Central memory CD4-positive, alpha-beta T cell (primary cell): ENCODE data around the gene NPHP4.
"Not testable (repeated sequence)": the region's sequence is repeated elsewhere in the genome, so short reads cannot be mapped to it uniquely, and the experiment has no call there.

Experiments
- DNase-seq: peaks from one replicate; pipeline ENCODE4 v3.0.0; 2022

The NPHP4 gene

GRCh38 chr1:5874416-5875110 is 117.7 kb downstream of the NPHP4 start:
- no peak for DNase-seq

GRCh38 chr1:5873556-5873955 is 118.7 kb downstream of the NPHP4 start:
- no peak for DNase-seq

DNA sequence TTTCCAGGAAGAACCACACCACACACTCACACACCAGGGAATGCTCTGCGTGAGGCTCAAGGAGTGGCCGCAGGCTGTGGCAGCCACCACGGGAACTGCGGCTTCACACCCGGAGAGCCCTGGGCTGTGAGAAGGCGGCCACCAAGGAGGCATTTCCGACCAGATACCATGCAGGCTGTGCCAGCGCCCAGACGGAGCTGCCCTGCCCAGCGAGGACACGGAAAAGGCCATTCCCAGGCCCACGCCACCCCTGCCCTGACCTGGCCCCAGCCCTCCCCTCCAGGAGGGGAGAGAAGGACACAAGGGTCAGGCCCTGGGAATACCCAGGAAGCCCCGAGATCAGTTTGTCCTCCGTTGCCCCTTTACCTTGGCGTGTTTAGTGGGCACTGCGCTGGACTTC is 119.3 kb downstream of the NPHP4 start:
- no peak for DNase-seq

GRCh38 chr1:5868931-5869500 is 123.2 kb downstream of the NPHP4 start:
- DNase-seq, result no peak

DNA sequence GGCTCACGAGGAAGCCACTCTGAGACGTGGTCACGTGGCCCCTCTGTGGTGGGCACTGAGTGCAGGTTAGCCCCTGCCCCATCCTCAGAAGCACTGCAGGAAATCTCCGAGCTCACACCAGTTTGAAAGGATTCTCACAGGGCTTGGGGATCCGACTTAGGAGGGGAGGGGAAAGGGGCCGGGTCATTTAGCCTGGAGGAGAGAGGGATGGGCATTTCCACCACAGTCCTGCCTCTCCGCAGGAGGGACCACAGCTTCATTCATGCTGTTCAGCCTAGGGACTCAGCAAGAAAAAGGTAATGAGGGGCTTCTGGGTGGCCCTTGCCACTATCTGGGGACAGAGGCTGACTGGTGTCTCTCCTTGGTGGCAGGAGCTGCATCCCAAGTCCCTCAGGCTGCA is 126.5 kb downstream of the NPHP4 start:
- no peak for DNase-seq

GRCh38 chr1:5865056-5865455 is 127.2 kb downstream of the NPHP4 start:
- no peak for DNase-seq

- DNase-seq, result no peak
Observed at GRCh38 chr1:5864256-5864655, 128.0 kb downstream of the NPHP4 start.

DNA sequence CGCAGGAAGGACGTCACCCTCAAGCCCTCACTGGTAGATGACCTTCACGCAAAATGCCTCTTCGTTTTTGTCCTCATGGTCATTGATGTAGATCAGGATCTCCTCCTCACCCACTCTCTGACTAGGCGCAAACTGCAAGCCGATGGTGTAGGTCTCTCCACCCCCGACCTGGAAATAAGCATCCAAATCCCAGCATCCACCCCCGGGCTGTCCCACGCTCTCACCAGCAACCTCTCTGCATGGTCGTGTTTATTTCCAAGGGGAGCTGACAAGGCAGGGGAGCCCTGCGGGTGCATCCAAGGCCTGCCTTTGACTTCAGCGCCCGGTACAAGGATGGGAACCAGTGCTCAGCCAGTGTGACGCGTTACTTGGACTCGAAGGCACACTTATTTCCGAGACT is 129.0 kb downstream of the NPHP4 start:
- DNase-seq, result no peak

DNA sequence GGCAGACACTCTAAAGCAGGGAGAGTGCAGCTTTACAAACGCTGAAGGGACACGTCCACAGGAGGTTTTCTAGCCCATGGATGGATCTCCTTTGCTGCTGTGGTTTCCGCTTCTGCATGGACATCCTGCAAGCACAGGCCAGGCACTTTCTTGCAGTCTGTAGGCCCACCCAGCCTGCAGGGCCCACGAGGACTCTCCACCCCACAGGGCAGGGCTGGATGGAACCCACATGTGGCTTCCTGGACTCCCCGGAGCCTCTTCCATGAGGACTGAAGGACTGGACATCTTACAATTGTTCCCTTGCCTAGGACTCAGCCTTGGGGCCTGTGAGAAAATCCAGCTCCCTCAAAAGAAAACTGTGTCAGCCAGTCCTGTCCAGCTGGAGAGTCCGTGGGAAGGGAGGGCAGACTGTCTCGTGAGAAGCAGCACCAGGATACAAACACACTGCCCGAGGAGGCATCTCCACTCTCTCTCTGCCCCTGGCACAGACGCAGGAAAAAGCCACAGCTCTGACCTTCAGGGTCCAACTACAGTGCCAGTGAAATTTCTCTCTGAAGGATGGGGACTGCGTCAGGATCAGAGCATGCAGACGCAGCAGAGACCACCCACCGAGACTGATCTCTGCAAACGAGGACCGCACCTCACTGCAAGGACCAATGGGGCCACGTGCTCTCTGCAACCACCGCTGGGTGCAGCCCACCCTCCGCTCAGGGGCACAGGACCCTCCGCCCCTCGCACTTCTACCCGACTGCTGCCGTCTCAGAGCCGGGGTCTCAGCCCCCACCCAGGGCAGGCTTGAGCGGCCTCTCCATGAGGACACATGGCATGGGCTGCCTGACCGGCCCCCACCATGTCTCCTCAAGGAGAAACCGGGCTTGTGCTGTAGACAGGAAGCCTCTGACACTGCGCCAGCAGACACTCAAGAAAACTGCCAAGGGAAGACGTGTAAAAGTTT is 130.1 kb downstream of the NPHP4 start:
- DNase-seq, result no peak

DNA sequence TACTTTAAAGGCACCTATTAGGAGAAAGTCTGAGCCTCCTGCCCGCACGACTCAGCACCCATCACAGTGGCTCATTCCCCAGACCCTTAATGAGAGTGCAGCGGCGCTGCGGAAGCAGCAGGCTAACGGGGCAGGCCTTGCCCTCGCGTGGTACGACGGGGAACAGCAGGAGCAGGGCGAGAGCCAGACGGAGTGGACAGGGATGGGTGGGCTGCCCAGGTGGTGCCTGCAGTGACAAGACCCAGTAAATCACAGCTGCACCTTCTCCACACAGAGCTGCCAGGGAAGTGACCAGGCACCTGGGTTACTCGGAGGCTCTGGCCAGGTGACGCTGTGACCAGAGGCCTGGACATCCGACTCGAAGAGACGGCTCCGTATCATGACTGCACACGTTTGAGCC is 131.9 kb downstream of the NPHP4 start:
- DNase-seq, result no peak

- DNase-seq, result no peak
Observed at GRCh38 chr1:5859766-5860165, 132.5 kb downstream of the NPHP4 start.

DNA sequence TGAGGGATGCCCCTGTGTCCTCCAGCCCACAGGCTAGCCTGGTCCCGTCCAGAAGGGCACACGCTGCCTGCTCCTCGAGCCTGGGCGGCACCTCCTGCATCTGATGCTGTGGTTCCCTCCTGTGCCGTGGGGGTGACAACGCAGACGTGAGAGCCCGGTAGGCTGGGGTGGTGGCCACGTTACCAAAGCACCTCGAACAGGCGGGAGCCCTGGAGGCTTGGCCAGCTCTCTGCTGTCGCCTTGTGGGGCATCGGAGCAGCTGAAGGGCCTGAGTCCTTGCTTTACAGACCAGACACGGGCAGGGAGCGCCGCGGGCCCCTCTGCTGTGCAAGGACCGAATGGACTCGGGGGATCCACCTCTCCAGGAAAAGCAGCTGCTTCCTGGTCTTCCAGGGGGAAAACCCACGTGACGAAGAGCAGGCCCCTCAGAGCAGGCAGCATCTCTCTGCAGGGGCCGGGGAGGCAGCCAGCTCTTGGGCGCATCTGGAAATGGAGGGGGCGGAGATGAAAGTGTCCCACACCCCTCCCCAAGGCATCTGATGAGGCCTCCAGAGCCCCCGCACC is 133.3 kb downstream of the NPHP4 start:
- no peak for DNase-seq

GRCh38 chr1:5858246-5858645 is 134.0 kb downstream of the NPHP4 start:
- DNase-seq, result no peak

DNA sequence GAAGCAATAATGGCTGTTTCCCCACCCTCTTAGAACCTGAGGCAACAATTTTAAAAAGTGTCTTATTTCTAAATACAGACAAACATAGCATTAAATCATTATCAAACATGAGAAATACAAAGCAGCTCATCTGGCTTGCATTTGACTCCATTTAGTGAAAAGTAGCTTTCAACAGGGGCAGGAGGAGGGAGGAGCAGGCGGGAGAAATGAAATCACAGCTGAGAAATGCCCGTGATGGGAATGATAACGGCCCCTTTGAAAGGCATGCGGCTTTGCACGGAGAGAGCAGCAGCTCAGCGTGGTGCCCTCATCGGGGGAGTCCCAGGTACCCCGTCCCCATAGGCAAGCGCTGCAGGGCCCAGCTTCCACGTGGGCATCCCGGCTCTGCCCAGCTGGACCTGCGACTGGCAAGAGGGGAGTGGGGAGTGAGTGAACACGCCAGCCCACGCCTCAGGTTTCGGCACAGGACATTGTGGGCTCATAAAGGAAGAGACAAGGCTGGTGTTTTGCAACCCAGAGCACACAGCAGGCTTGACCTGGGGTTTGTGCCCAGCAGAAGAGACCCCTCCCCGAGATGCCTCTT is 134.6 kb downstream of the NPHP4 start:
- DNase-seq, result no peak

GRCh38 chr1:5857011-5857410 is 135.2 kb downstream of the NPHP4 start:
- no peak for DNase-seq

GRCh38 chr1:5856246-5856815 is 135.9 kb downstream of the NPHP4 start:
- DNase-seq, result no peak

GRCh38 chr1:5855196-5855897 is 136.9 kb downstream of the NPHP4 start:
- no peak for DNase-seq

DNA sequence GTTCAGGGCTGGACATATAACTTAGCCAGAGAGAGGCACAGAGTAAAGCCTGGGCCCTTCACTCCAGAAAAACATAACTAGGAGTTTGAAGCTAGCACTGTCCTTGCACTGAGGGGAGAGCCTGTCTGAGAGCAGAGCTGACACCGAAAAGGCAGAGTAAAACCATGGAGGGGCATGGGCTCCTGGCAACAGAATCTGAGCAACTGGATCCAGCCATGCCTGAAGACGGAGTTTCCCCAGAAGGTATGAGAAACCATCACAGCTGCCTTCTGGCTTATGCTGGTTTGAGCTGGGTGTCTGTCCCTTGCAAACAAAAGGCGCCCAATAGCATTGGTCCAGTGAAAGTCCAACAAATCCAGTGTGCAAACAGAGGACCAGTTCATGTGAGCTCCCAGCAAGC is 137.5 kb downstream of the NPHP4 start:
- DNase-seq, result no peak

DNA sequence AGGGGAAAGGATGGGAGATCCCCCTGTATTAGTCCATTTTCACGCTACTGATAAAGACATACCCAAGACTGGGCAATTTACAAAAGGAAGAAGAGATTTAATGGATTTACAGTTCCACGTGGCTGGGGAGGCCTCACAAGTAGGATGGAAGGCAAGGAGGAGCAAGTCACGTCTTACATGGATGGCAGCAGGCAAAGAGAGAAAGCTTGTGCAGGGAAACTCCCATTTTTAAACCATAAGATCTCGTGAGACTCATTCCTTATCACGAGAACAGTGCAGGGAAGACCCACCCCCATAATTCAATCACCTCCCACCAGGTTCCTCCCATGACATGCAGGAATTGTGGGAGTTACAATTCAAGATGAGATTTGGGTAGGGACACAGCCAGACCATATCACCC is 138.4 kb downstream of the NPHP4 start:
- not testable (repeated sequence) for DNase-seq

DNA sequence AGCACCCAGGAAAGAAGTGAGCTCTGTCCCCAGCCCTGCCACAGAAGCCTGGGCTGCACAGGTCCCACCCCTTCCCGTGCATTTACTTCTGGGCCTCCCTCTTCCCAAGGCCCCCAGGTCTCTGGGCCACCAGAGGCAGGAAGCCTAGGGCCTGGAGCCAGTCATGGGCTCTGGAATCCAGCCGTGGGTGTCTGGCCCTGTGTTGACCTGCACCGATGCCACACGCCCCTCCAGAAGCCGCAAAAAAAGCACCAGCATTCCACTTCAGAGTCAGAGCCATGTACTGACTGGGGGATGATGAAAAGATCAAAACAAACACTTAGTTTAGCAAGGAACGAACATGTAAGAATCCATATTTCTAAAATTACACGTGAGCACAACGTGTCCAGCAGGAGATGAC is 141.7 kb downstream of the NPHP4 start:
- DNase-seq, result no peak

DNA sequence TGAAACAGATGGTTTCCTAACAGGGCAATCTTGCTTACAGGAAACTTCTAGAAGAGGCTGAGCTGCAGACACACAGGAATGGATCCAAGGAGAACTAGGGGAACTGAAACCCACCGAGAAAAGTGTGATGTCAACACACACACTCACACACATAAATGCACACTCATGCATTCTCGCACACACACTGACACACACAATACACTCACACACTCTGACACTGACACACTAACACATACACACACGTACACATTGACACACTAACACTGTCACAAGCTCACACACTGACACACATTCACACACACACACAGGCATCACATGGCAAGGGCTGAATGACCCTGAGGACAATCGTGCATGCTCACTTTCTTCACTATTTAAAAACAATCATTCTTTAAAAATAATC is 142.7 kb downstream of the NPHP4 start:
- DNase-seq, result no peak

DNA sequence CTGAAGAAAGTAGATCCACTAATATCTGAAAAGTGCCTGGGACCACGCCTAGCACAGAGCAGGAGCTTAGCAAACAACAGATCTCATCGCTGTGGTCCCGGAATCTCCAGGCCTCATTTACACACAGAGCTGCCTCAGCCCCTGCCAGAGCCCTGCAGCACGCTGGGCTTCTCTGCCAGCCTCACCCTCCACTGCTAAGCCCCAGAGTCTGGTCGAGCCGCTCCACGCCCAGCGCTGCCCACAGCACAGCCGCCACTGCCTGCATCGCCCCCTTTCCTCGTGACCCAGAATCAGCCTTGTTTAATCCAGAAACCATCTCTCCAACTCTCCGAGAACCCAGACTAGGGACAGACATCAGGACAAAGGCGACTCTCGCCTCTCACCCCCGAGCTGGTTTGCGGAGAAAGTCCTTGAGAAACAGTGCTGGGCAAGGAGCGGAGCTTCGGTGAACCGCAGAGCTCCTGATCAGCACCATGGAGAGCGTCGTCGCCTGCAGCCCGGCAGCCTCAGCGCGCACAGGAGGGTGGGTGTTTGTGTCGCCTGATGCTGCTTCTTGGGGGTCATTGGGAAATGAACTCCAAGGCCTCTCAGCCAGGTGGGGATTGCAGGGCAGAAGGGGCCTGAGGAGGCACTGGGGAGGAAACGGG is 145.1 kb downstream of the NPHP4 start:
- DNase-seq, result no peak
